Keratinocyte (primary cell): ENCODE measurements around the gene SMARCA4. TPM values are rescaled to one million over a fixed set of nuclear protein-coding genes. Genes with fewer than 3 reads are reported as not detected.

Source experiments
- DNase-seq: peaks from one replicate; pipeline ENCODE4 v3.0.0-alpha.2; 2011; ENCODE audit warnings: low read depth, missing footprints, low spot score
- FAIRE-seq: peaks from 2 replicates; lab custom pipeline; 2011; peaks lifted over from hg19 to GRCh38; lab: Jason Lieb, UNC
- H2AFZ ChIP-seq: 2 replicates; pipeline ENCODE4 v1.6.0; 2012; ENCODE audit warnings: low read length, control low read depth, inconsistent platforms; ENCODE audit not compliant: control insufficient read depth
- H3K27ac ChIP-seq: 2 replicates; pipeline ENCODE4 v1.5.1; 2011; ENCODE audit warnings: low read length; ENCODE audit not compliant: control insufficient read depth, insufficient read depth
- H3K27me3 ChIP-seq: 3 replicates; pipeline ENCODE4 v1.6.0; 2011; ENCODE audit warnings: low read length; ENCODE audit not compliant: control insufficient read depth, insufficient read depth; ENCODE audit errors: extremely low read depth
- H3K36me3 ChIP-seq, 2 experiments: 2 replicates in 1 of 2; 3 replicates in 1 of 2; pipeline ENCODE4 v1.5.1; 2011; ENCODE audit warnings: low read length in 2 of 2, mild to moderate bottlenecking in 1 of 2; ENCODE audit not compliant: control insufficient read depth in 2 of 2, insufficient read depth in 2 of 2; ENCODE audit errors: extremely low read depth in 1 of 2
- H3K4me1 ChIP-seq: 3 replicates; pipeline ENCODE4 v1.5.1; 2011; ENCODE audit warnings: low read length; ENCODE audit not compliant: control insufficient read depth, insufficient read depth; ENCODE audit errors: extremely low read depth
- H3K4me2 ChIP-seq: 3 replicates; pipeline ENCODE4 v1.6.0; 2011; ENCODE audit warnings: low read depth, low read length; ENCODE audit not compliant: control insufficient read depth, insufficient read depth; ENCODE audit errors: extremely low read depth
- H3K4me3 ChIP-seq, 3 experiments: fragments of 200-600 bp in 1 of 3; sonication (generic) in 1 of 3; 2 replicates in 2 of 3; 3 replicates in 1 of 3; pipeline ENCODE4 v1.5.1; 2011 to 2016; ENCODE audit warnings: low read length in 3 of 3, mild to moderate bottlenecking in 3 of 3, control low read depth in 2 of 3, inconsistent platforms in 1 of 3, low read depth in 1 of 3, mixed read lengths in 1 of 3, mixed run types in 1 of 3, moderate library complexity in 1 of 3; ENCODE audit not compliant: control insufficient read depth in 2 of 3, insufficient read depth in 2 of 3; ENCODE audit errors: extremely low read depth in 1 of 3
- H3K79me2 ChIP-seq: 2 replicates; pipeline ENCODE4 v1.6.0; 2012; ENCODE audit warnings: low read length; ENCODE audit not compliant: control insufficient read depth, insufficient read depth
- H3K9ac ChIP-seq: 3 replicates; pipeline ENCODE4 v1.6.0; 2011; ENCODE audit warnings: low read length; ENCODE audit not compliant: control insufficient read depth, insufficient read depth; ENCODE audit errors: extremely low read depth
- H3K9me1 ChIP-seq: 3 replicates; pipeline ENCODE4 v1.6.0; 2011; ENCODE audit warnings: low read length; ENCODE audit not compliant: control insufficient read depth, insufficient read depth; ENCODE audit errors: extremely low read depth
- H3K9me3 ChIP-seq: 2 replicates; pipeline ENCODE4 v1.5.1; 2012; ENCODE audit warnings: low read depth, low read length; ENCODE audit not compliant: control insufficient read depth
- H4K20me1 ChIP-seq: 3 replicates; pipeline ENCODE4 v1.6.0; 2011; ENCODE audit warnings: low read length; ENCODE audit not compliant: control insufficient read depth, insufficient read depth; ENCODE audit errors: extremely low read depth
- EZH2 ChIP-seq: IDR thresholded peaks from one replicate; pipeline ENCODE4 v1.6.1; 2012; ENCODE audit warnings: inconsistent platforms, mild to moderate bottlenecking, low read length, moderate library complexity
- dilution Hi-C: fragments of 300-500 bp; cut with MboI; formaldehyde crosslinking; loops from one replicate; pipeline ENCODE4 v1.7.0; 2020; ENCODE audit warnings: low sequenced_read_pairs; ENCODE audit not compliant: extremely low pct_ligation_motif_present
- polyA plus RNA-seq, 5 experiments: library from polyadenylated mRNA; depleted of rRNA in 3 of 5; stranded (reverse) in 3 of 5; stranded (forward) in 1 of 5; unstranded in 1 of 5; fragments of >200 nt; gene quantifications; 1 replicate in 1 of 5; 2 replicates in 3 of 5; 3 replicates in 1 of 5; pipeline versions ENCODE4 v1.2.1 to v1.2.3, GENCODE V29; 2011 to 2012; ENCODE audit warnings: missing spikeins in 2 of 5, low read depth in 1 of 5, low replicate concordance in 1 of 5
- TF ChIP-seq, protein P1 (sequence below), 3 experiments: IDR thresholded peaks in 1 of 3; conservative IDR thresholded peaks in 1 of 3; optimal IDR thresholded peaks in 1 of 3; 2 replicates in 2 of 3; 3 replicates in 1 of 3; pipeline versions ENCODE3 to v1.5.1; 2011; ENCODE audit warnings: low read length in 3 of 3, mild to moderate bottlenecking in 3 of 3, moderate library complexity in 2 of 3, control low read depth in 1 of 3, inconsistent platforms in 1 of 3; ENCODE audit not compliant: insufficient read depth in 2 of 3; ENCODE audit errors: extremely low read depth in 1 of 3

SMARCA4 gene
- polyA plus RNA-seq, 1 donor (not counting 4 experiments of a cell fraction or from before 2014, with no cell fraction given) = 33.1 TPM

DNA sequence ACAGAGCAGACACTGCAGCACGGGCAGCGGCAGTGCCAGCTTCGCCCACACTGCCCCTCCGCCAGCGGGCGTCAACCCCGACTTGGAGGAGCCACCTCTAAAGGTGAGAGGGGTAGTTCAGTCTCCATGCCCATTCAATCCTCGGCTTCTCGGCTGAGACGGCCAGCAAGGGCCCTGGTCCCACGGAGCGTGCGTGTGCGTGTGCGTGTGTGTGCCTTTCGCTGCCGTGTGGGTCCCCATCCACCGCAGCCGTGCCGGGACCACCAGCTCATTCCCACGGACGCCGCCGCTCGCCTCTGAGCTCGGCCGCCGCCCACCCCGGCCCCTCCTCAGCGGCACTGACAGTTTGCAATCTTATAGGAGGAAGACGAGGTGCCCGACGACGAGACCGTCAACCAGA is 72.9 kb downstream of the SMARCA4 start:
- Histone ChIP-seq H3K9me3 (no peaks in the 10 kb centered on the region), H2AFZ (no peak overlapping the region), H3K27me3 (no peaks in the 10 kb centered on the region), H3K79me2 (peaks cover 5% of the 10 kb centered on the region), H3K36me3 (peaks cover 54 to 64% of the 10 kb centered on the region in 2 experiments), H3K27ac (no peak overlapping the region), H3K4me2 (no peak overlapping the region), H3K4me1 (peaks cover 4% of the 10 kb centered on the region), H3K9ac (no peak overlapping the region), H3K4me3 (no peak overlapping the region), H4K20me1 (peaks cover 9% of the 10 kb centered on the region), H3K9me1 (no peaks in the 10 kb centered on the region)
- DNase-seq (no peak), FAIRE-seq (no peak)
- TF ChIP-seq EZH2 = no peak
- TF ChIP-seq, protein P1, sequence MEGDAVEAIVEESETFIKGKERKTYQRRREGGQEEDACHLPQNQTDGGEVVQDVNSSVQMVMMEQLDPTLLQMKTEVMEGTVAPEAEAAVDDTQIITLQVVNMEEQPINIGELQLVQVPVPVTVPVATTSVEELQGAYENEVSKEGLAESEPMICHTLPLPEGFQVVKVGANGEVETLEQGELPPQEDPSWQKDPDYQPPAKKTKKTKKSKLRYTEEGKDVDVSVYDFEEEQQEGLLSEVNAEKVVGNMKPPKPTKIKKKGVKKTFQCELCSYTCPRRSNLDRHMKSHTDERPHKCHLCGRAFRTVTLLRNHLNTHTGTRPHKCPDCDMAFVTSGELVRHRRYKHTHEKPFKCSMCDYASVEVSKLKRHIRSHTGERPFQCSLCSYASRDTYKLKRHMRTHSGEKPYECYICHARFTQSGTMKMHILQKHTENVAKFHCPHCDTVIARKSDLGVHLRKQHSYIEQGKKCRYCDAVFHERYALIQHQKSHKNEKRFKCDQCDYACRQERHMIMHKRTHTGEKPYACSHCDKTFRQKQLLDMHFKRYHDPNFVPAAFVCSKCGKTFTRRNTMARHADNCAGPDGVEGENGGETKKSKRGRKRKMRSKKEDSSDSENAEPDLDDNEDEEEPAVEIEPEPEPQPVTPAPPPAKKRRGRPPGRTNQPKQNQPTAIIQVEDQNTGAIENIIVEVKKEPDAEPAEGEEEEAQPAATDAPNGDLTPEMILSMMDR (optimal IDR thresholded peaks at IDR 0.05 in 1 of 3, IDR thresholded peaks at IDR 0.05 in 1 of 3, conservative IDR thresholded peaks at IDR 0.05 in 1 of 3; ENCODE audit: extremely low read depth in 1 of 3, insufficient read depth in 2 of 3, low read length in 3 of 3) = no peak
- dilution Hi-C loops = no loop called here

GRCh38 chr19:11034449-11035213 is 73.8 kb downstream of the SMARCA4 start:
- dilution Hi-C loops = no loop called here
- Histone ChIP-seq H4K20me1 (peaks cover 9% of the 10 kb centered on the region), H3K9me1 (no peaks in the 10 kb centered on the region), H3K9me3 (no peaks in the 10 kb centered on the region), H3K4me1 (peaks cover 4% of the 10 kb centered on the region), H3K79me2 (peaks cover 5% of the 10 kb centered on the region), H3K36me3 (peaks cover 50 to 60% of the 10 kb centered on the region in 2 experiments), H3K9ac (no peak overlapping the region), H3K27ac (no peak overlapping the region), H3K4me2 (no peak overlapping the region), H3K27me3 (no peaks in the 10 kb centered on the region), H3K4me3 (no peak overlapping the region), H2AFZ (no peak overlapping the region)
- FAIRE-seq = no peak
- no peak for TF ChIP-seq EZH2
- TF ChIP-seq, protein P1 (optimal IDR thresholded peaks at IDR 0.05 in 1 of 3, IDR thresholded peaks at IDR 0.05 in 1 of 3, conservative IDR thresholded peaks at IDR 0.05 in 1 of 3; ENCODE audit: extremely low read depth in 1 of 3, insufficient read depth in 2 of 3, low read length in 3 of 3) = no peak
- DNase-seq = no peak
